Measurements from ENCODE around the gene TEX48.

- TF ChIP-seq CTCF (IDR thresholded peaks at IDR 0.05) (no peak), JUND (IDR thresholded peaks at IDR 0.05) (no peak), RAD21 (IDR thresholded peaks at IDR 0.05; ENCODE audit: low read length) (no peak), EZH2phosphoT487 (IDR thresholded peaks at IDR 0.05; ENCODE audit: borderline replicate concordance, low read depth) (no peak), EP300 (IDR thresholded peaks at IDR 0.05; ENCODE audit: borderline replicate concordance in 1 of 2, low read depth in 1 of 2, low read length in 1 of 2) (peak in 1 of 2 experiments; percentile 26; a peak in 1 of 4 replicates), REST (IDR thresholded peaks at IDR 0.05; ENCODE audit: low read depth, low read length) (no peak), SIN3A (IDR thresholded peaks at IDR 0.05; ENCODE audit: borderline replicate concordance, low read depth, low read length) (no peak), RCOR1 (IDR thresholded peaks at IDR 0.05; ENCODE audit: low read length) (no peak), RFX5 (IDR thresholded peaks at IDR 0.05; ENCODE audit: low read length) (no peak), USF1 (IDR thresholded peaks at IDR 0.05; ENCODE audit: borderline replicate concordance, low read depth) (0 out of 2 replicates have a peak, but pooled peaks have one; percentile 5), FOXJ3 (CRISPR knock-in tag; IDR thresholded peaks at IDR 0.05) (no peak)
These were observed 38.2 kb upstream of the TEX48 start for GRCh38 chr9:114720086-114720676.
